ENCODE measurements around the gene VAV1.

VAV1 gene

GRCh38 chr19:6809262-6809661 is 36.8 kb downstream of the VAV1 start:
- TF ChIP-seq ZFX (IDR thresholded peaks at IDR 0.05): no peak
- TF ChIP-seq, protein P1, sequence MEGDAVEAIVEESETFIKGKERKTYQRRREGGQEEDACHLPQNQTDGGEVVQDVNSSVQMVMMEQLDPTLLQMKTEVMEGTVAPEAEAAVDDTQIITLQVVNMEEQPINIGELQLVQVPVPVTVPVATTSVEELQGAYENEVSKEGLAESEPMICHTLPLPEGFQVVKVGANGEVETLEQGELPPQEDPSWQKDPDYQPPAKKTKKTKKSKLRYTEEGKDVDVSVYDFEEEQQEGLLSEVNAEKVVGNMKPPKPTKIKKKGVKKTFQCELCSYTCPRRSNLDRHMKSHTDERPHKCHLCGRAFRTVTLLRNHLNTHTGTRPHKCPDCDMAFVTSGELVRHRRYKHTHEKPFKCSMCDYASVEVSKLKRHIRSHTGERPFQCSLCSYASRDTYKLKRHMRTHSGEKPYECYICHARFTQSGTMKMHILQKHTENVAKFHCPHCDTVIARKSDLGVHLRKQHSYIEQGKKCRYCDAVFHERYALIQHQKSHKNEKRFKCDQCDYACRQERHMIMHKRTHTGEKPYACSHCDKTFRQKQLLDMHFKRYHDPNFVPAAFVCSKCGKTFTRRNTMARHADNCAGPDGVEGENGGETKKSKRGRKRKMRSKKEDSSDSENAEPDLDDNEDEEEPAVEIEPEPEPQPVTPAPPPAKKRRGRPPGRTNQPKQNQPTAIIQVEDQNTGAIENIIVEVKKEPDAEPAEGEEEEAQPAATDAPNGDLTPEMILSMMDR (conservative IDR thresholded peaks at IDR 0.05): no peak

DNA sequence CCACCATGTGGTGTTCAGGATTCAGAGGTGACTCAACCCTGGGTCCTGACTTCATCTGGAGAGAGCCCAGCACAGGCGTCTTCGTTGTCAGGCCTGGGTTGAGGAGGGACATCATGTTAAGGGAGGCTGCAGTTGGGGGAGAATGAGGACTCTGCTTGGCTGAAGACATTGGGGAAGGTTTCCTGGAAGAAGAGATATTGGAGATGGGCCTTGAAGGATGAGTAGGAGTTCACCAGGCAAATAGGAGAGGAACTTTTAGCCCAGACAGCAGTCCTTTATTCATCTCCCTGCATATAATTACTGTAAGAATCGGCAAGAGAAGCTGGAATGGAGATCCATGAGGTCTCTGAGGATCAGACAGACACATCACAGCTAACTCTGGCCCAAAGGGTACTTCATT is 38.9 kb downstream of the VAV1 start:
- H3K27ac ChIP-seq: no peak overlapping the region
- TF ChIP-seq, protein P1 (conservative IDR thresholded peaks at IDR 0.05): no peak
- no peak for TF ChIP-seq ZFX (IDR thresholded peaks at IDR 0.05)

More at GRCh38 chr19:6809262-6809661, 36.8 kb downstream of the VAV1 start:
- H3K27ac ChIP-seq: no peak overlapping the region

DNA sequence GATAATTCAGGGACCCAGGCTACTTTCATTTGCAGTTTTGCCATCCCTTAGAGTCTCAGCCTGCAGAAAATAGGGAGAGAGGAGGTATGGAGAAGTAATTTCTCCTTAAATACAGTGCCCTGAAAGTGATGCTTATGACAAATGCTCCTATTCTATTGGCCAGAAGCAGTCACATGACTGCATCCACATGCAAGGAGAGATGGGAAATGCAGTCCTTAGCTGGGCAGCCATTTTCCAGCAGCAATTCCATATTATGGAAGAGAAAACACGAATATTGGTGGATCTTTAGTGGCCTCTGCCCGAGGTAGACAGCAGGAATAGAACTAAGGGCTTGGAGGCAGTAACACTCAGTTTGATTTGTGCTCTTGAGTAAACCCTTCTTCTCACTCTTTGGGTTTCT is 39.4 kb downstream of the VAV1 start:
- TF ChIP-seq, protein P1 (conservative IDR thresholded peaks at IDR 0.05): no peak
- no peak for TF ChIP-seq ZFX (IDR thresholded peaks at IDR 0.05)
- no peak overlapping the region for H3K27ac ChIP-seq

- no peak overlapping the region for H3K27ac ChIP-seq
- no peak for TF ChIP-seq ZFX (IDR thresholded peaks at IDR 0.05)
- TF ChIP-seq, protein P1 (conservative IDR thresholded peaks at IDR 0.05): no peak
Observed at GRCh38 chr19:6812612-6813011, 40.1 kb downstream of the VAV1 start.

- H3K27ac ChIP-seq: no peak overlapping the region
- TF ChIP-seq, protein P1 (conservative IDR thresholded peaks at IDR 0.05): no peak
- TF ChIP-seq ZFX (IDR thresholded peaks at IDR 0.05): no peak
Observed at GRCh38 chr19:6813659-6814058, 41.2 kb downstream of the VAV1 start.

DNA sequence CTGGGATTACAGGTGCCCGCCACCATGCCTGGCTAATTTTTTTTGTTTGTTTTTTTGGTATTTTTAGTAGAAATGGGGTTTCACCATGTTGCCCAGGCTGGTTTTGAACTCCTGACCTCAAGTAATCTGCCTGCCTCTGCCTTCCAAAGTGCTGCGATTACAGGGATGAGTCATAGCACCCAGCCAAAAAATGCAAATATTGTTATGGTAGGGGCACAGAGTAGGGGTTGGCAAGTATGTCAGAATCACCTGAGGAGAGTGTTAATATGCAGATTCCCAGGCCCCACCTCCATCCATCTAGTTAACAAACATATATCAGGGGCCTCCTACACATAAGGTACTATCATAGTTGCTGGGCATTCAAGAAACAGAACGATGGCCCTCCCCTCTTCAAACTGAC is 44.7 kb downstream of the VAV1 start:
- H3K27ac ChIP-seq: no peak overlapping the region
- TF ChIP-seq, protein P1 (conservative IDR thresholded peaks at IDR 0.05): no peak
- no peak for TF ChIP-seq ZFX (IDR thresholded peaks at IDR 0.05)

DNA sequence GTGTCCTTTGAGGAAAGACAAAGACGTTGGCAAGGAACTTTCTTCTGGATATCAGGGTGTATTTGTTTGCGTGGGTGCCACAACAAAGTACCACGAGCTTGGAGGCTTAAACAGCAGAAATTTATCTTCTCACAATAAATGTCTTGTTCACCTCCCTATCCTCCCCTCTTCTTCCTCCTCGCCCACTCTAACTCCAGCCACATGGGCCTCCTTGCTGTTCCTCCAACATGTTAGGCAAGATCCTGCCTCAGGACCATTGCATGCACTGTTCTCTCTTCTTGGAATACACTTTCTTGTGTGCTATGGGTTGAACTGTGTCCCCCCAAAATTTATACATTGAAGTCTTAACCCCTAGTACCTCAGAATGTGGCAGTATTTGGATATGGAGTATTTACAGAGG is 45.7 kb downstream of the VAV1 start:
- no peak overlapping the region for H3K27ac ChIP-seq
- TF ChIP-seq, protein P1 (conservative IDR thresholded peaks at IDR 0.05): no peak
- TF ChIP-seq ZFX (IDR thresholded peaks at IDR 0.05): no peak

Measured in C4-2B (cell line).